ENCODE results near the gene RGS21. TPM values are rescaled to one million over a fixed set of nuclear protein-coding genes. Genes with fewer than 3 reads are reported as not detected.

The RGS21 gene
- total and polyA plus RNA-seq, 2 of the 13 experiments (the other 11 are each of a cell fraction or from before 2014, with no cell fraction given): not detected

- Histone ChIP-seq H3K9ac (ENCODE audit: insufficient read depth, low read depth, low read length) (no peak overlapping the region), H3K27me3 (ENCODE audit: control insufficient read depth in 1 of 2, insufficient read depth in 2 of 2, low read length in 2 of 2) (no peaks in the 10 kb centered on the region; a peak in 1 of 5 replicates), H3K79me2 (ENCODE audit: insufficient read depth, low read length) (no peaks in the 10 kb centered on the region), H3K36me3 (replicated peaks in 1 of 2; ENCODE audit: control insufficient read depth in 1 of 2, insufficient read depth in 2 of 2, low read length in 2 of 2) (no peaks in the 10 kb centered on the region), H2AFZ (ENCODE audit: low read length) (no peak overlapping the region), H3K4me3 (replicated peaks in 1 of 3; ENCODE audit: insufficient read depth in 1 of 3, low read depth in 2 of 3, low read length in 3 of 3) (no peak overlapping the region), H3K27ac (ENCODE audit: extremely low read length, insufficient read depth, low read length) (no peak overlapping the region), H3K9me3 (ENCODE audit: low read length) (no peaks in the 10 kb centered on the region), H4K20me1 (ENCODE audit: insufficient read depth, low read length) (no peaks in the 10 kb centered on the region), H3K4me2 (ENCODE audit: low read depth, low read length) (no peak overlapping the region), H3K4me1 (ENCODE audit: insufficient read depth, low read length) (no peaks in the 10 kb centered on the region)
- no TSS peak for BruUV-seq (replicated peaks)
- ATAC-seq: peak; percentile 65
- intact Hi-C loops (cut with micrococcal nuclease; ENCODE audit: unreplicated experiment): no loop called here
- WGBS (ENCODE audit: low lambda C conversion rate): 0% methylated on average over 2 of the region's 2 CpGs
- in situ Hi-C loops (cut with HindIII; ENCODE audit: extremely low pct_ligation_motif_present, low pct_unique_long_range_greater_than_20kb): no loop called here
- peak; percentile 1 for DNase-seq (ENCODE audit: low spot score)
- FAIRE-seq: no peak
- TF ChIP-seq, protein P1, sequence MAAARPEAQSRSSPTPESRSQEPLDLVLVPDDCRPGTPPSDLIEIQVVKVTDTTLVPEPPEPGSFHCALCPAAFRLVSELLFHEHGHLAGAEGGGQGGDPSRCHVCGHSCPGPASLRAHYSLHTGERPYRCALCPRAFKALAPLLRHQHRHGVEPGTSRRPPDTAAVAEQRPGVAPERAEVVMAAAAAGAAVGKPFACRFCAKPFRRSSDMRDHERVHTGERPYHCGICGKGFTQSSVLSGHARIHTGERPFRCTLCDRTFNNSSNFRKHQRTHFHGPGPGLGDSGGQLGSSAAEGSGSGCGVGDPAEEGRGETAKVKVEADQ (CRISPR knock-in tag; IDR thresholded peaks at IDR 0.05; ENCODE audit: borderline replicate concordance): no peak
- TF ChIP-seq, protein P2, sequence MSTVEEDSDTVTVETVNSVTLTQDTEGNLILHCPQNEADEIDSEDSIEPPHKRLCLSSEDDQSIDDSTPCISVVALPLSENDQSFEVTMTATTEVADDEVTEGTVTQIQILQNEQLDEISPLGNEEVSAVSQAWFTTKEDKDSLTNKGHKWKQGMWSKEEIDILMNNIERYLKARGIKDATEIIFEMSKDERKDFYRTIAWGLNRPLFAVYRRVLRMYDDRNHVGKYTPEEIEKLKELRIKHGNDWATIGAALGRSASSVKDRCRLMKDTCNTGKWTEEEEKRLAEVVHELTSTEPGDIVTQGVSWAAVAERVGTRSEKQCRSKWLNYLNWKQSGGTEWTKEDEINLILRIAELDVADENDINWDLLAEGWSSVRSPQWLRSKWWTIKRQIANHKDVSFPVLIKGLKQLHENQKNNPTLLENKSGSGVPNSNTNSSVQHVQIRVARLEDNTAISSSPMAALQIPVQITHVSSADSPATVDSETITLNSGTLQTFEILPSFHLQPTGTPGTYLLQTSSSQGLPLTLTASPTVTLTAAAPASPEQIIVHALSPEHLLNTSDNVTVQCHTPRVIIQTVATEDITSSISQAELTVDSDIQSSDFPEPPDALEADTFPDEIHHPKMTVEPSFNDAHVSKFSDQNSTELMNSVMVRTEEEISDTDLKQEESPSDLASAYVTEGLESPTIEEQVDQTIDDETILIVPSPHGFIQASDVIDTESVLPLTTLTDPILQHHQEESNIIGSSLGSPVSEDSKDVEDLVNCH (CRISPR knock-in tag; IDR thresholded peaks at IDR 0.05): no peak
- POLR2A ChIA-PET: no interaction called here
- CTCF ChIA-PET (ENCODE audit: low intra/inter-chr PET ratio, low total read pairs): no interaction called here
Observed at GRCh38 chr1:192382758-192383157, 66.0 kb downstream of the RGS21 start.

DNA sequence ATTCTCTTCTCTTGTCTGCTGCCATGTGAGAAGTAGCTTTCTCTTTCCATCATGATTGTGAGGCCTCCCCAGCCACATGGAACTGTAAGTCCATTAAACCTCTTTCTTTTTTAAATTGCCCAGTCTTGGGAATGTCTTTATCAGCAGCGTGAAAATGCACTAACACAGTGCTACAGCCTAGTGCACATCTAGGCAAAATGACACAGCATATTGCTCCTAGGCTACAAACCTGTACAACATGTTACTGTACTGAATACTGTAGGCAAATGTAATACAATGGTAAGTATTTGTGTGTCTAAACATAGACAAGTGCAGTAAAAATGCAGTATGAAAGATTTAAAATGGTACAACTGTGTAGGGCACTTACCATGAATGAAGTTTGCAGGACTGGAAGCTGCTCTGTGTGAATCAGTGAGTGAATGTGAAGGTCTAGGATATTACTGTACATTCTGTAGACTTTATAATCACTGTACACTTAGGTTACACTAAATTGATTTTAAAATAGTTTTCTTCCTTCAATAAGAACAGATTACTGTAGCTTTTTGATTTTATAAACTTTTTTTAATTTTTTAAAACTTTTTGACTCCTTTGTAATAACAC, 69.4 kb downstream of the RGS21 start:
- Histone ChIP-seq H3K27ac (ENCODE audit: extremely low read length, insufficient read depth, low read length) (no peak overlapping the region), H2AFZ (ENCODE audit: low read length) (no peak overlapping the region), H3K4me2 (ENCODE audit: low read depth, low read length) (no peak overlapping the region), H3K4me1 (ENCODE audit: insufficient read depth, low read length) (no peaks in the 10 kb centered on the region), H3K36me3 (replicated peaks in 1 of 2; ENCODE audit: control insufficient read depth in 1 of 2, insufficient read depth in 2 of 2, low read length in 2 of 2) (no peaks in the 10 kb centered on the region), H3K79me2 (ENCODE audit: insufficient read depth, low read length) (no peaks in the 10 kb centered on the region), H3K9ac (ENCODE audit: insufficient read depth, low read depth, low read length) (no peak overlapping the region), H4K20me1 (ENCODE audit: insufficient read depth, low read length) (no peaks in the 10 kb centered on the region), H3K4me3 (replicated peaks in 1 of 3; ENCODE audit: insufficient read depth in 1 of 3, low read depth in 2 of 3, low read length in 3 of 3) (no peak overlapping the region), H3K27me3 (ENCODE audit: control insufficient read depth in 1 of 2, insufficient read depth in 2 of 2, low read length in 2 of 2) (no peaks in the 10 kb centered on the region; a peak in 1 of 5 replicates), H3K9me3 (ENCODE audit: low read length) (no peaks in the 10 kb centered on the region)
- no TSS peak for BruUV-seq (replicated peaks)
- WGBS (ENCODE audit: low lambda C conversion rate): 0% methylated on average over 1 of the region's 1 CpG
- ChIA-PET CTCF (ENCODE audit: low intra/inter-chr PET ratio, low total read pairs) (no interaction called here), POLR2A (no interaction called here)
- in situ Hi-C loops (cut with HindIII; ENCODE audit: extremely low pct_ligation_motif_present, low pct_unique_long_range_greater_than_20kb): no loop called here
- no peak for DNase-seq (ENCODE audit: low spot score)
- ATAC-seq: no peak
- FAIRE-seq: no peak
- intact Hi-C loops (cut with micrococcal nuclease; ENCODE audit: unreplicated experiment): no loop called here
- TF ChIP-seq FOXO4 (CRISPR knock-in tag; conservative IDR thresholded peaks at IDR 0.05) (no peak), RARG (CRISPR knock-in tag; IDR thresholded peaks at IDR 0.05; ENCODE audit: low read depth) (no peak), ZNF777 (CRISPR knock-in tag; IDR thresholded peaks at IDR 0.05) (no peak), FOSL2 (CRISPR knock-in tag; IDR thresholded peaks at IDR 0.05) (no peak), SALL1 (CRISPR knock-in tag; IDR thresholded peaks at IDR 0.05) (no peak), ZSCAN29 (CRISPR knock-in tag; conservative IDR thresholded peaks at IDR 0.05) (no peak), TARDBP (CRISPR knock-in tag; IDR thresholded peaks at IDR 0.05) (no peak), ZNF577 (CRISPR knock-in tag; IDR thresholded peaks at IDR 0.05; ENCODE audit: borderline replicate concordance, low read depth) (no peak)
- TF ChIP-seq, protein P3, sequence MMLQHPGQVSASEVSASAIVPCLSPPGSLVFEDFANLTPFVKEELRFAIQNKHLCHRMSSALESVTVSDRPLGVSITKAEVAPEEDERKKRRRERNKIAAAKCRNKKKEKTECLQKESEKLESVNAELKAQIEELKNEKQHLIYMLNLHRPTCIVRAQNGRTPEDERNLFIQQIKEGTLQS (CRISPR knock-in tag; IDR thresholded peaks at IDR 0.05): no peak
- TF ChIP-seq, protein P4, sequence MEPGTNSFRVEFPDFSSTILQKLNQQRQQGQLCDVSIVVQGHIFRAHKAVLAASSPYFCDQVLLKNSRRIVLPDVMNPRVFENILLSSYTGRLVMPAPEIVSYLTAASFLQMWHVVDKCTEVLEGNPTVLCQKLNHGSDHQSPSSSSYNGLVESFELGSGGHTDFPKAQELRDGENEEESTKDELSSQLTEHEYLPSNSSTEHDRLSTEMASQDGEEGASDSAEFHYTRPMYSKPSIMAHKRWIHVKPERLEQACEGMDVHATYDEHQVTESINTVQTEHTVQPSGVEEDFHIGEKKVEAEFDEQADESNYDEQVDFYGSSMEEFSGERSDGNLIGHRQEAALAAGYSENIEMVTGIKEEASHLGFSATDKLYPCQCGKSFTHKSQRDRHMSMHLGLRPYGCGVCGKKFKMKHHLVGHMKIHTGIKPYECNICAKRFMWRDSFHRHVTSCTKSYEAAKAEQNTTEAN (CRISPR knock-in tag; conservative IDR thresholded peaks at IDR 0.05): no peak

Data from HepG2 (cell line).